VCaP (cell line): ENCODE data around the gene ZNF804B.

ENCODE experiments used
- H3K27ac ChIP-seq: fragments of 450-650 bp; 2 replicates; pipeline ENCODE4 v1.5.1; 2017
- CTCF ChIP-seq: fragments of 450-650 bp; conservative IDR thresholded peaks from 2 replicates; pipeline ENCODE4 v1.5.1; 2017; ENCODE audit warnings: mild to moderate bottlenecking, moderate library complexity

The ZNF804B gene

GRCh38 chr7:88791891-88792290 is 32.4 kb downstream of the ZNF804B start:
- no peak for TF ChIP-seq CTCF
- no peak overlapping the region for H3K27ac ChIP-seq

- TF ChIP-seq CTCF = no peak
- H3K27ac ChIP-seq = no peak overlapping the region
Measured at GRCh38 chr7:88792361-88792760, 32.9 kb downstream of the ZNF804B start.

- H3K27ac ChIP-seq = no peak within 1 kb of the TSS
- no peak for TF ChIP-seq CTCF
Measured at GRCh38 chr7:88795553-88795952, 36.1 kb downstream of the ZNF804B start, which contains the start of gene TEX47. TEX47 (minus strand) TSS chr7:88795737; CDS start chr7:88794942, 795 bp downstream.

- H3K27ac ChIP-seq = no peak overlapping the region
- TF ChIP-seq CTCF = no peak
Measured at GRCh38 chr7:88801046-88801445, 41.5 kb downstream of the ZNF804B start.

- H3K27ac ChIP-seq = no peak overlapping the region
- TF ChIP-seq CTCF = no peak
Measured at GRCh38 chr7:88806280-88807037, 47.0 kb downstream of the ZNF804B start.

GRCh38 chr7:88818552-88818951 is 59.1 kb downstream of the ZNF804B start:
- no peak for TF ChIP-seq CTCF
- H3K27ac ChIP-seq = no peak overlapping the region

- no peak overlapping the region for H3K27ac ChIP-seq
- TF ChIP-seq CTCF = no peak
Measured at GRCh38 chr7:88826222-88826621, 66.7 kb downstream of the ZNF804B start.
